Suprapubic skin (tissue), 2 donors: Measurements from ENCODE around the gene GYPB.
"Not testable (repeated sequence)": the region's sequence is repeated elsewhere in the genome, so short reads cannot be mapped to it uniquely, and the experiment has no call there.

ENCODE experiments used
- EP300 ChIP-seq: sonication (generic); formaldehyde crosslinking; IDR thresholded peaks from one replicate; pipeline ENCODE4 v1.6.1; 2017; ENCODE audit warnings: antibody characterized with exemption
- POLR2A ChIP-seq, 2 donors: fragments of 450-650 bp; IDR thresholded peaks; one replicate each; pipeline ENCODE4 v1.6.1; 2017; ENCODE audit warnings: antibody characterized with exemption in 2 of 2, mild to moderate bottlenecking in 2 of 2, moderate library complexity in 2 of 2

- not testable (repeated sequence) for TF ChIP-seq POLR2A (IDR thresholded peaks at IDR 0.05); EP300
These were observed 71.7 kb downstream of the GYPB start for GRCh38 chr4:143947493-143947892.
